ENCODE results near the gene KCNMB2. TPM values are rescaled to one million over a fixed set of nuclear protein-coding genes. Genes with fewer than 3 reads are reported as not detected.

KCNMB2 gene
- polyA plus RNA-seq, 1 donor (not counting 4 experiments of a cell fraction or from before 2014, with no cell fraction given), result not detected

DNA sequence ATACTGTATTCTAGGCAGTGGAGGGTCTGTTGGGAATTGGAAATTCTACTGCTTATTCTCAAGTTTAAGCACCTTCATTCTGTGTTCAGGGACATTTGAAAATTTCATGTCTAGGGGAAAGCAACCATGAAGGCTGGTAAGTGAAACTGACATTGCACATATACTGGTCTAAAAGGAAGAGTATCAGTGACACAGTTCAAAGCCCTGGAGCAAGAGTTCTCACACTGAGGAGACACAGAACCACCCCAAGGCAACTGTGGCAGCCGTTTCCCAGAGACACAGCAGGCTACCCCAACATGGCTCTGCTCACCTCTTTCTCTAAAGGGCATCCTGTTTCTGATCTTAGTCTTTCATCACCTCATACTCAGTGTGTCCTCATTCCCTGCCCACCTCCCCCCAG lies 67.5 kb downstream of the KCNMB2 start:
- H3K4me2 ChIP-seq (ENCODE audit: control insufficient read depth, extremely low read depth, insufficient read depth, low read depth, low read length), result no peak overlapping the region
- no peaks in the 10 kb centered on the region for H4K20me1 ChIP-seq (ENCODE audit: control insufficient read depth, extremely low read depth, insufficient read depth, low read length)
- no peak overlapping the region for H2AFZ ChIP-seq (ENCODE audit: control insufficient read depth, low read length)
- no peak overlapping the region for H3K9ac ChIP-seq (ENCODE audit: control insufficient read depth, extremely low read depth, insufficient read depth, low read length)
- TF ChIP-seq, protein P1, sequence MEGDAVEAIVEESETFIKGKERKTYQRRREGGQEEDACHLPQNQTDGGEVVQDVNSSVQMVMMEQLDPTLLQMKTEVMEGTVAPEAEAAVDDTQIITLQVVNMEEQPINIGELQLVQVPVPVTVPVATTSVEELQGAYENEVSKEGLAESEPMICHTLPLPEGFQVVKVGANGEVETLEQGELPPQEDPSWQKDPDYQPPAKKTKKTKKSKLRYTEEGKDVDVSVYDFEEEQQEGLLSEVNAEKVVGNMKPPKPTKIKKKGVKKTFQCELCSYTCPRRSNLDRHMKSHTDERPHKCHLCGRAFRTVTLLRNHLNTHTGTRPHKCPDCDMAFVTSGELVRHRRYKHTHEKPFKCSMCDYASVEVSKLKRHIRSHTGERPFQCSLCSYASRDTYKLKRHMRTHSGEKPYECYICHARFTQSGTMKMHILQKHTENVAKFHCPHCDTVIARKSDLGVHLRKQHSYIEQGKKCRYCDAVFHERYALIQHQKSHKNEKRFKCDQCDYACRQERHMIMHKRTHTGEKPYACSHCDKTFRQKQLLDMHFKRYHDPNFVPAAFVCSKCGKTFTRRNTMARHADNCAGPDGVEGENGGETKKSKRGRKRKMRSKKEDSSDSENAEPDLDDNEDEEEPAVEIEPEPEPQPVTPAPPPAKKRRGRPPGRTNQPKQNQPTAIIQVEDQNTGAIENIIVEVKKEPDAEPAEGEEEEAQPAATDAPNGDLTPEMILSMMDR (optimal IDR thresholded peaks at IDR 0.05 in 1 of 3, IDR thresholded peaks at IDR 0.05 in 1 of 3, conservative IDR thresholded peaks at IDR 0.05 in 1 of 3; ENCODE audit: extremely low read depth in 1 of 3, insufficient read depth in 2 of 3, low read length in 3 of 3), result no peak
- TF ChIP-seq EZH2 (IDR thresholded peaks at IDR 0.05; ENCODE audit: low read length), result no peak
- no peaks in the 10 kb centered on the region for H3K79me2 ChIP-seq (ENCODE audit: control insufficient read depth, insufficient read depth, low read length)
- FAIRE-seq (no peak), DNase-seq (ENCODE audit: low read depth, low spot score) (no peak)
- H3K9me3 ChIP-seq (ENCODE audit: control insufficient read depth, low read depth, low read length), result no peaks in the 10 kb centered on the region
- no peaks in the 10 kb centered on the region for H3K9me1 ChIP-seq (ENCODE audit: control insufficient read depth, extremely low read depth, insufficient read depth, low read length)
- dilution Hi-C loops (cut with MboI; ENCODE audit: extremely low pct_ligation_motif_present, low sequenced_read_pairs), result no loop called here
- H3K4me1 ChIP-seq (ENCODE audit: control insufficient read depth, extremely low read depth, insufficient read depth, low read length), result no peaks in the 10 kb centered on the region
- H3K27me3 ChIP-seq (ENCODE audit: control insufficient read depth, extremely low read depth, insufficient read depth, low read length), result no peaks in the 10 kb centered on the region
- no peak overlapping the region for H3K27ac ChIP-seq (ENCODE audit: control insufficient read depth, insufficient read depth, low read length)
- no peaks in the 10 kb centered on the region for H3K36me3 ChIP-seq (ENCODE audit: control insufficient read depth in 2 of 2, extremely low read depth in 1 of 2, insufficient read depth in 2 of 2, low read length in 2 of 2)
- no peak overlapping the region for H3K4me3 ChIP-seq (ENCODE audit: control insufficient read depth in 2 of 3, extremely low read depth in 1 of 3, insufficient read depth in 2 of 3, low read depth in 1 of 3, low read length in 3 of 3)

DNA sequence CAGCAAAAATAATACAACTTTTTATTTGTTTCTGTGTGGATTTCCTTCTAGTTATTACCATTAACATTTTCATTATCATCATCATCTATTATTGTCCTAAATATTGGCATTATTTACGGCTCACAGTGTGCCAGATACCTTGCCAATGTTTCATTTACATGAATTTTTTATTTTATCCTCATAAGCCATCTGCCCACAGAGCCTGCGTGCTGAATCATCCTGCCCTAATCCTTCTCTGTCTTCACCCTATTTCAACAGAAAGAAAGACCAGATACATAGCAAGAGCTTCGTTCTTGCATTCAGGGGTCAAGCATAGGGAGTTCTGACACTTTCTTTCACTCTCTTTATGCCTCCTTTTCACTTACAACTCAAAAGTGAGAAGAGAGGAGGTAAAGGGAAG lies 82.0 kb downstream of the KCNMB2 start:
- TF ChIP-seq, protein P1 (optimal IDR thresholded peaks at IDR 0.05 in 1 of 3, IDR thresholded peaks at IDR 0.05 in 1 of 3, conservative IDR thresholded peaks at IDR 0.05 in 1 of 3; ENCODE audit: extremely low read depth in 1 of 3, insufficient read depth in 2 of 3, low read length in 3 of 3), result no peak
- no peak for TF ChIP-seq EZH2 (IDR thresholded peaks at IDR 0.05; ENCODE audit: low read length)
- Histone ChIP-seq H4K20me1 (ENCODE audit: control insufficient read depth, extremely low read depth, insufficient read depth, low read length) (no peaks in the 10 kb centered on the region), H3K4me1 (ENCODE audit: control insufficient read depth, extremely low read depth, insufficient read depth, low read length) (peaks cover 3% of the 10 kb centered on the region), H3K9me1 (ENCODE audit: control insufficient read depth, extremely low read depth, insufficient read depth, low read length) (no peaks in the 10 kb centered on the region), H3K27me3 (ENCODE audit: control insufficient read depth, extremely low read depth, insufficient read depth, low read length) (no peaks in the 10 kb centered on the region), H2AFZ (ENCODE audit: control insufficient read depth, low read length) (peak overlapping the region; percentile 88), H3K79me2 (ENCODE audit: control insufficient read depth, insufficient read depth, low read length) (no peaks in the 10 kb centered on the region), H3K9ac (ENCODE audit: control insufficient read depth, extremely low read depth, insufficient read depth, low read length) (no peak overlapping the region), H3K4me2 (ENCODE audit: control insufficient read depth, extremely low read depth, insufficient read depth, low read depth, low read length) (peak overlapping the region; percentile 68), H3K9me3 (ENCODE audit: control insufficient read depth, low read depth, low read length) (no peaks in the 10 kb centered on the region), H3K36me3 (ENCODE audit: control insufficient read depth in 2 of 2, extremely low read depth in 1 of 2, insufficient read depth in 2 of 2, low read length in 2 of 2) (no peaks in the 10 kb centered on the region), H3K27ac (ENCODE audit: control insufficient read depth, insufficient read depth, low read length) (no peak overlapping the region), H3K4me3 (ENCODE audit: control insufficient read depth in 2 of 3, extremely low read depth in 1 of 3, insufficient read depth in 2 of 3, low read depth in 1 of 3, low read length in 3 of 3) (peak overlapping the region in 1 of 3 experiments; percentile 14)
- dilution Hi-C loops (cut with MboI; ENCODE audit: extremely low pct_ligation_motif_present, low sequenced_read_pairs), result no loop called here
- FAIRE-seq, result peak; percentile 34
- DNase-seq (ENCODE audit: low read depth, low spot score), result no peak

All from keratinocyte (primary cell).